ENCODE data around the gene XPR1. TPM values are rescaled to one million over a fixed set of nuclear protein-coding genes. Genes with fewer than 3 reads are reported as not detected.

The XPR1 gene
- polyA plus RNA-seq, 3 donors, result 32.7 to 43.1 (median 37.4) TPM

DNA sequence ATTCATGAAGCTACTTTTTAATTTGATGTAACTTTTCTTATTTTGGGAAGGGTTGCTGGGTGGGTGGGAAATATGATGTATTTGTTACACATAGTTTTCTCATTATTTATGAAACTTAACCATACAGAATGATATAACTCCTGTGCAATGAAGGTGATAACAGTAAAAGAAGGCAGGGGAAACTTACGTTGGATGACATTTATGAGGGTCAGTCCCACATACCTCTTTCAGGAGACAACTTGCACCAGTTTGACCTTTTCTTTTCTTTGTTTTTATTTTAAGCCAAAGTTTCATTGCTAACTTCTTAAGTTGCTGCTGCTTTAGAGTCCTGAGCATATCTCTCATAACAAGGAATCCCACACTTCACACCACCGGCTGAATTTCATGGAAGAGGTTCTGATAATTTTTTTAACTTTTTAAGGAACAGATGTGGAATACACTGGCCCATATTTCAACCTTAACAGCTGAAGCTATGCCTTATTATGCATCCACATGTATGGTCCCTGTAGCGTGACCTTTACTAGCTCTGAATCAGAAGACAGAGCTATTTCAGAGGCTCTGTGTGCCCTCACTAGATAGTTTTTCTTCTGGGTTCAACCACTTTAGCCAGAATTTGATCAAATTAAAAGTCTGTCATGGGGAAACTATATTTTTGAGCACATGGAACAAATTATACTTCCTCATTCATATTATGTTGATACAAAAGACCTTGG, 252.9 kb downstream of the XPR1 start:
- DNase-seq, result no peak

DNA sequence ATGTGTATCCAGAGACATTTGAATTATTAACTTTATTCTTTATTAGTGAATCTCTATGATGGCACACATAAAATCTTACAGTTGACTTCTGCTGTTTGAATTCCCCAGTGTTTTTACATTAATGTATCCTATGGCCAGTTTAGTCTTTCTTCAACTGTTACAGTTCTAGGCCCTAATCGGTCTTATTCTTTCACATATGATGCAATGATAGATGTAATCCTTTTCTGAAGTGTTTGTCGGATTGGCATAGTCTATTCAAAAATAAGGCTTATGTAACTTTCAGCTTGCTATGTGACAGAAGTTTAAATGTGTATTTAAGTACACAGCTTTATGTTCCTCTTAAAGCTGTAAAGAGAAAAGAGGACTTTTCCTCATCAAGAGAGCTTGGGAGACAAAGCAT, 254.5 kb downstream of the XPR1 start:
- DNase-seq, result no peak

DNA sequence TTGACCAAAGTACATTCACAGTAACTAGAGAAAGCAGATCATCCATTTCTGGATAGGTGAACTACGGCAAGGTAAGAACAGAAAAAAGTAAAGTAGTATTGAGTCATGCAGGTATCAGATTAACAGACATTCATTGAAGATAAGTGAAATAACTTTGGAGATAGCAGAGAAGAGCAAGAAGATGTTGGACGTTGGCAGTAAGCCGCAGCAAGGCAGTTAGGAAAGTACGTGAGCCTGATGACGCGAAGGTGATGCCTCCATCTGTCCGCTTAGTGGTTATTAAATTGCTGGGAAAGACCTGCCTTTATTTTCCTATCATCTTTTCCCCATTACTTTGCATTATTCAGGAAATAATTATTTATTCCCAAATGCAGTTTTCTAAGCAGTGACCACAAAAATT, 256.0 kb downstream of the XPR1 start:
- DNase-seq, result no peak

DNA sequence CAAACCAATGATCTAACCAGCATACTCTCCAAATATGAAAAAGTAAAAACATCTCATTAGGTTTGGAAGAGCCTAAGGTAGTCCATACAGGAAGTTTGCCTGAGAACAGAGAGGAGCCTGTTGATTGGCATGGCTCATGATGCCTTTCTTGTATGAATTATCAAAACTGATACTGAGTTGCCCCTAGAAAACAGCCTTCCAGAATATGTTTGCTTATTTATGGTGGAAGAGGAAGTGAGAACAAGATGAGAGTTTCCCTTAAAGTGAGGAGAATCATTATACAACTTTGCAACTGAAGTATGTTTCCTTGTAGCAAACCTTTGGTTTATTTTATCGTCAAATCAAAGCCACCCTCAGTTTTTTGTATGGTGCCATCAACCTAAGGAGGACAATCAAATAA, 257.0 kb downstream of the XPR1 start:
- no peak for DNase-seq

DNA sequence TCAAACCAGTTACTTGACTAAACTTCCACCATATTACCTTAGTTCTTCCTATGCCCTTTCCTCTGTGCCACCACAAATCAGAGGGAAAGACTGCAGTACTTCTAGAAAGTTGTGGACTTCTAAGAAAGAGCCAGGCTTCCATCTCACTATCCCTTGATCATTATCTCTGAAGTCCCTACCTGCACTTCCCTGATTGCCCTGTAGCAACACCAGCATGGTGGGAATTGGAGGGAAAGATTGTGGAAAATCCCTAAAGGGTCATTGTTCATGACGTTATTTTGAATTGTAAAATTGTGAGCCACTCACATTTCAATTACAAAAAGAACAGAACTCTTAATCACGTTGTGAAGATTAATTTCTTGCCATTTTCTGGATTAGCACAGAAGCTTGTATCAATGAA, 257.5 kb downstream of the XPR1 start:
- DNase-seq, result no peak

DNA sequence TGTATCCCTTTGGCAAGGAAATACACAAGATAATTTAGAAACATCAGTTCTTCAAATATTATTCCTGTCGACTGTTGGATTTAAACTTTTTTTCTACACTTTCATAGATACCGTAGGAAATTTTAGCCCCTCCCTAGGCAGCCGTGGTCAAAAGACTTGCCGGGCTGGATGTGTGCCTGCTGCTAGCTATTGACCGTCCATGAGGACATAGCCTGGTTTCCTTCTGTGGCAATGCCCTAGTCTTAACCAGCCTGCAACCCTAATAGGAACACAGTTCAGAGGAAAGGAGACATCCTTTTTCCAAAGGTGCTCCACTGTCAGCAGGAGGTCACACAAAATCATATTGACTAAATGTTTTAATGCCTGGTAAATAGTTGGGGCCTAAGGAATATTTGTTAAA, 260.4 kb downstream of the XPR1 start:
- DNase-seq, result no peak

DNA sequence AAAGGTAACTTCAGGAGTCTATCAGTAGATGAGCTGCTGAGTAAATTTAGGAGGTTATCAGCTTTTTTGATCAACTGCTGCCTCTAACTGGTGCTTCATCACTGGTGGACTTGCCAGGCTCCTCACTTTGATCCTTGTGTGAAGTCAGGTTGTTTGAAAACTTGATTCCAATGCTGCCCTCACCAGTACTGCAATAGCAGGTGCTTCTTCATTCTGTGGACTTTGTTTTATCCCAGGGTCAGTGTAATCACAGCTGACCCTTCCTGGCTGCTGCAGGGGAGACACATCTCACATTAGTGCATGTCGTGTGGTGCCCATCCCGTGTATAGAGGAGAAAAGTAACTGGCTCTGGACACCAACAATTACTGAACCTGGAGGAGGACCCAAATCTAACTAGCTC, 260.9 kb downstream of the XPR1 start:
- DNase-seq, result no peak

DNA sequence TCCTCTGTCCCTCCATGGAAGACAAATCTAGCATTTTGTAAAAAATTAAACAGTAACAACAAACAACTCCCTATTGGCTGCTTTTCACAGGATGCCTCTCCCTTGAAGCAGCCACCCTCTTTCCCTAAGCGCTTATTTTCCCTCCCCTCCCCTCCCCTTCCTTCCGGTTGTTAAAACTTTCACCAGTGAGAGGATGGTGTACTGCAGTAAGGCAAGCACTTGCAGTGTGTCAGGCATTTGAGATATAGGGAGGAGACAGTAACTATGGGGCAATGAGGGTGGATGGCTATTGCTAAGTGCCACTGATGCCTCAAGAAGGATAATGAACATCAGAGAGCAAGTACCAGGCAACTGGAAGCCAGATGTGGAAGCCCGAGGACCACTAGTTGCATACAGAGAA, 261.8 kb downstream of the XPR1 start:
- no peak for DNase-seq

DNA sequence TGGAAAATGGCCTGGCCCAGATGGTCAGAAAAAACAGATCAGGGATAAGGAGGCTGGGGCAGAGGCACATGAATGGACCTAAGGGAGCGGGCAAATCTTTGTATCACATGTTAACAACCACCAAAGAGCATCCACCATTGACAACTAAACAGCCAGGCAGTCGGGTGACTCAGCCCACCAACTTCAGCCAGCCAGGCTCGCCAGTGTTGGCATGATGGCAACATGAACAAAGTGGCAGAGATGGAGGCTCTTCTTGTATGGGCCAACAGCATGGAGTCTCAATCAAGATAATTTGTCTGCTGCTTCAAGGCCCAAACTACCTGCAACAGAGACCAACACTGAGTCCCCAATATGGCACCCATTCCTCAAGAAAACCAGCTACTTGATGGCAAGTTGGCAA, 264.3 kb downstream of the XPR1 start:
- no peak for DNase-seq

DNA sequence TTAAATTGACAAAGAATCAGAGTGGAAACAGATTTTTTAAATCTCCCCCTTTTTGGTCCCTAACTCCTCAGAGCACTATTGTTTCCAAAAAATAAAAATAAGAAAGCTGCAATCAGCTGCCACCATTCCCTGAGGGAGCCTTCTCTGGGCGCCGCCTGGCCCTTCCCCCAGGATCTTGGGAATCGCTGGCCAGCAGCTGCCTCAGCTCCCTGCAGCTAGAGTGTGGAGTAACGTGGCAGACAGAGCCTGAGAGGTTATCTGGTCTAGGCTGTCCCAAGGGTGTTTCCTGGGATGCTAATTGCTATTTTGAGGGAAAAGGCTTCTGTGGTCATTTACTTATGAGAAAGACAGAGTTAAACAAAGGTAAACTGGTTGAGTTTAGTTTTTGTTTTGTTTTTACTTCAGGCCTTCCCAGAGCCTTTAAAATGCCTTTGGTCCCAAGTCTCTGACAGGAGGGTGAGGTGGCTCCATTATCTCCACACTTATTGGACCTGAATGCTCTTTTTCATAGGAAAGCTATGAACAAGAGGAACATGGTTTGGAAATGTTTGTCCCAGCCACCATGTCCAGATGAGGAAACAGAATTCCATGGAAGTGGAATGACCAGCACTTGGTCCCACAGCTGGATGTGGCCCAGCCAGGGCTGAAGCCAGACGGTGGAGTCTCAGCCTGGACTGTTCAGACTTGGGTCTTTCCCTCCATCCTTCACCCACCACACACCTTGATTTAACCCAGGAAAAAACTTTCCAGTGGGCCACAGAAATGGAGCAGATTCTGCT, 266.8 kb downstream of the XPR1 start:
- DNase-seq, result no peak

DNA sequence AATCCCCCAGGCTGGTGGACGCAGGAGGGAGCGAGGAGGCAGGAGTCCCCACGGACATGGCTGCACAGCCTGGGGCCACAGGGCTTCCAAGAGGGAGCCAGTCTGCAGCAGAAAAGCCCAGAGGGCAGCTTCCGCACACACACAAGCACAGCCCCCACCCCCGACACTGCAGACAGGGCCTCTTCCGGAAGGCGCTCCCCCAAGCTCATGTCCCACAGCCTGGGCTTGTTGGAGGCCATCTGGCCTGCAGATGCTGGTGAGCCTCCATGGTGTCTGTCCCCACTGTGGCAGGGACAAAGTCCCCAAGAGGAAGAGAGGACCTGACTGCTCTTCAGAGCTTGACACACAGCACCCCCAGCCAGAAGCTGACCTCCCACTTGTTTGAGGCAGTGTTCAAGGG, 267.4 kb downstream of the XPR1 start:
- DNase-seq, result no peak

DNA sequence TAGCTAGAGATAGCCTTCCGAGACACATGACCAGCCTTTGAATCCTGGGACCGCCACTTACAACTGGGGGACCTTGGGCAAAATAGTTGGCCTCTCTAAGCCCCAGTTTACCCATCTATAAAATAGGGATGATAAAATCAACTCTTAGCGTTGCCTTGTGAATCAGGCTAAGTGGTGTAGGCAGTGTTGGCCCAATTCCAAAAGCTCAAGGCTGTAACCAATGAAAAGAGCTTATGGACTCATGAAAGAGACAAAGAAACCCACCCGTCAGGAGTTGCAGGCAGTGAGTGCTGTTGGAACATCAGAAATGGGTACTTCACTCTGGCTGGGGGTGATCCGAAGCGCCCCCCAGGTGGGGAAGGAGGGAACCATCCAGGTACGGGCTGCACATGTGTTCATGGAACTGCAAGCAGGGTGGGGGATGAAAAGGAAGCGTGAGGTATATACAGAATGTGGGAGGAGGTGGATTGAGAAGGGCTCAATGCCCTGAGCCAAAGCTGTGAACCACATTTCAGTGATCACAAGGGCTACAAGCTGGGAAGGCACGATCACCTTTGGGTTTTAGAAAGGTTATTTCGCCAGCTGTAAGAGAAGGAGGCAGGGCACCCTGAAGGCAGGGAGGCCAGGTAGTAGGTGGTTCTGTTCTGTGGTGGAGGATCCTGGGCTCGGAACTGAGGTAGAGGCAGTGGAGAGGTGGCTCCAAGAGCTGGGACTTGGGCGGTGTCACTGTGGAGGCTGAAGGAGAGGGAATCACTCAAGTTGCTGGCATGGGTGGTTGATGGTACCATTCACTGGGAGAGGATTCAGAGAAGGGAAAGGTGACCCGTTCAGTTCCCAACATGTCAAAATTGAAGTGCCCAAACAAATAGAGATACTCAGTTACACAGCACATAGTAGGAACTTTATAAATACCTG, 269.5 kb downstream of the XPR1 start:
- no peak for DNase-seq

DNA sequence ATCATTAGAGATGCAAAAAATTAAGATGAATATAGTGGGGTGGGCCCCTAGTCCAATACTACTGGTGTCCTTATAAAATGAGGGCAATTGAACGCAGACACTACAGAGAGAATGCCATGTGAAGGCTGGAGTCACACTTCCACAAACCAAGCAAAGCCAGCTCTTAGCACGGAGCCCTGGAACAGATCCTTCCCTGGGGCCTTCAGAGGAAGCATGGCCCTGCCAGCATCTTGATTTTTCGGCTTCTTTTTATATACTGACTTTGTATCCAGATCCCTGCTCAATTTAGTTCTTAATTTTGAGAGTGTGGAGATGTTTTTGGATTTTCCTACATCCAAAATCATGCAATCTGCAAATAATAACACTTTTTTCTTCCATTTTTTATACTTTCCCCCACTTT, 270.7 kb downstream of the XPR1 start:
- no peak for DNase-seq

DNA sequence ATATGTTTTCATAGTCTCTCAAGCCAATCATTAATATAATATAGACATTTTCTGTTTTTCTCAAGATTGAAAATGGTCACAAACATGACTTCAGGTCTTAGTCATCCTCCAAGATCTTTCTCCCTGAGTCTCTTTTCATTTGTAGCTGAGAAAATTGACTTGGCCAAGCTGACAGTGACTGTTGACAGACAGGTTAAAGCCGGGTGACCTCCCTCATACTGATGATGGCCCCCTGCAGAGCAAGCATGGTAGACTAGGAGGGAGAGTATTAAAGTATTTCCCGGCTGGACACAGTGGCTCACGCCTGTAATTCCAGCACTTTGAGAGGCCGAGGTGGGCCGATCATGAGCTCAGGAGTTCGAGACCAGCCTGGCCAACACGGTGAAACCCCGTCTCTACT, 274.1 kb downstream of the XPR1 start:
- no peak for DNase-seq

DNA sequence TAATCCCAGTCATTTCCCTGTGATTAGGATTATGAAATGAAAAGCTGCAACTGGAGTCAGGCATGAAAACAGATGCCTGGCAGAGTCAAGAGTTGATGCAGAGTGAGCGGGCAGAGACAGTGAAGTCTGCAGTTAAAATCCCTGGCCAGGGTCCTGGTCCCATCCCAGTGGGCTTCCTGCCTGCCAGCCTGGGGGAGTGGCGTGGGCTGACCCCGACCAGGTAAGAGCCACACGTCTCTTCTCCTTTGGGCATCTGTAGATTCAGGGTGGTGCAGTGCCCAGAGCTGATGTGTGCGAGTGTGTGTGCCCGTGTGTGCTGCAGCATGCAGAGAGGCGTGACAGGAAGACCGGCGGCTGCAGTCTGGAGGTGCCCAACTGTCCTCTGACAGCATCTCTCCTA, 274.7 kb downstream of the XPR1 start:
- DNase-seq, result no peak

DNA sequence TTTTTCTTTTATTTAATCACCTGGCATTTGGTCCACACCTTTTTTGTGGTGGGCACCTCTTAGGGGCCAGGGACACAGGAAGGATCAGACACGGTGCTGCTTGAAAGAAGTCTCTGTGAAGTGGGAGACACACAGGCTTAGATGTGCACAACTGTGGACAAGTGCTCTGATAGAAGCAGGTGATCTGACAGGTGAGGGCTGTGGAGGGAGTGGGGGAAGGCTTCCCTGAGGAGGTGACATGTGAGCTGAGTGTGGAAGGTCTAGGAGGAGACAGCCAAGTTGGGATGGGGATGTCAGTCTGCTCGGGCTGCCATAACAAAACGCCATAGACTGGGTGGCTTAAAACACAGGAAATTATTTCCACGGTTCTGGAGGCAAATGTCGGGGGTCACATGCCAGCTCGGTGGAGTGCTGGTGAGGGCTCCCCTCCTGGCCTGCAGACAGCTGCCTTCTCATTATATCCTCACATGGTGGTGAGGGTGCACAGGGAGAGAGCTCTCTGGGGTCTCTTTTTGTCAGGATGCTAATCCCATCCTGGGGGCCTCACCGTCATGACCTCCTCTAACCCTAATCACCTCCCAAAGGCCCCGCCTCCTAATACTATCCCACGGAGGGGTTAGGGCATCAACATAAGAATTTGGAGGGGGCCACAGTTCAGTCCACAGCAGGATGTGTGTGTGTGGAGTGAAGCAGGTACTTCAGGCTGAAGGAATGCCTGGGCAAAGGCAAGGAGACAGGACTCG, 275.7 kb downstream of the XPR1 start:
- no peak for DNase-seq

DNA sequence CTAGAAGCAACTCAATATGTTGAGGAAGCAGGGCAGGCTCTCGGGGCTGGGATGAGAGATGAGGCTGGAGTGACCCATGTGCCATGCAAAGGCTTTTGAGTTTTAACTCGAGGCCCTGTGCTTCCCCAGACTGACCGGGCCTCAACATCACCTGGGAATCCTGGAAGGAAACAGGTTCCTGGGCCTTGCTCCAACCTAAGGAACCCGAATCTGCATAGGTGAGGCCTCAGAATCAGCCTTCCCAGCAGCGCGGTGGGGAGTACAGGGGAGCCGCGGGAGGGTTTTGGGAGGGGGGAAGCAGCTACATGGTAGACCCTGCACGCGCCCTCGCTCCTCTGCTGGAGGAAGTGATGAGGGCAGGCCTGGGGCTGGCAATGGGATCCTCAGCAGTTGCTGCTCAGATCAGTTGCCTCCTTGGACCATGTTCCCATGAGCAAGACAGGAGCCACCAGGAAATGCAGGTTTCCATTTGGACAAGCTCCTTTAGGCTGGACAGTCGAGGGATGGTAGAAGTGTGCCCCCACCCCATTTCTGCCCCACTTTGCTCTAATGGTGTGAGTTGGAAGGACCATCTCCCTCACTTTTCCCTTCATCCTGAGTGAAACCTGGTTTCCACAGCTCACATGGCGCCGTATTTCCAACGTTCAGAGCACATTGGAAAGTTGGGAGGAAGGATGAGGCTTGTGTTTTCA, 276.4 kb downstream of the XPR1 start:
- no peak for DNase-seq

DNA sequence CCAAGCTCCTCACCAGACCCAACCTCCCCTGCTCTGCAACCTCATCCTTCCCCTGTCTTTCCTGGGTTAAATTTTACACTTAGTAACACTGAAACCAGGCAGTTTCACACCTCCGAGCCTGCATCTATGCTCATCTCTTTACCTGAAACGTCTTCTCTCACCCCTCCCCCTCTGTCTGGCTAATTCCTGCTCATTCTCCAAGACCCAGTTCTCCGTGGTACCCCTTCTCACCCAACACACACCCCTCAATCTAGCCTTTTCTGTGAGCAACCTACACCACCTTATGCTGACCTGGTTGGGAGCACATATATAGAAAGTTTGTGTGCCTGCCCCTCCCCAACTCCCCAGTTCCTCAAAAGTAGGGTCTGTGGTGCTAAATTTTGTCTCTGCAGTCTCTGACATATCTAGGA, 277.2 kb downstream of the XPR1 start:
- no peak for DNase-seq

DNA sequence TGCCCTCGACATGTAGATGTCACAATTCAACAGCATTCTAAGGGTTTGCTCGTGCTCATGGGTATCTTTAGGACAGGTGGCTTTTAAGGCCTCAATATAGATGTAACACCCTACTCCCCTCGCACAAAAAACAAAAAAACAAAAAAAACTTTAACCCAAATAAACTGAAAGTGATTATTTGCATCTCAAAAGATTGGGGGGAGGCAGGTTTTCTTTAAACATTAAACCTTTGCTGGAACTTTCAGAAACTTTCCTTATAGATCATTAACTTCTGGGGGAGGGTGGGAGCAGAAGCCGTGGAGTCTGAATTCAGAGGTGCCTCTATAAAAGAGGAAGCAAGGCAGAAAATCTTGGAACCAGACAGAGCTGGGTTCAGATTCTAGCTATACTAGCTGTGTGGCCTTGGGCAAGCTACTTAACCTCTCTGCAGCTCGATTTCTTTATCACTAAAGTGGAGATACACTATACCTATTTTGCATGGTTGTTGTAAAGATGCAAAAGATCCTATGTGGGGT, 277.7 kb downstream of the XPR1 start:
- peak; percentile 43 for DNase-seq

DNA sequence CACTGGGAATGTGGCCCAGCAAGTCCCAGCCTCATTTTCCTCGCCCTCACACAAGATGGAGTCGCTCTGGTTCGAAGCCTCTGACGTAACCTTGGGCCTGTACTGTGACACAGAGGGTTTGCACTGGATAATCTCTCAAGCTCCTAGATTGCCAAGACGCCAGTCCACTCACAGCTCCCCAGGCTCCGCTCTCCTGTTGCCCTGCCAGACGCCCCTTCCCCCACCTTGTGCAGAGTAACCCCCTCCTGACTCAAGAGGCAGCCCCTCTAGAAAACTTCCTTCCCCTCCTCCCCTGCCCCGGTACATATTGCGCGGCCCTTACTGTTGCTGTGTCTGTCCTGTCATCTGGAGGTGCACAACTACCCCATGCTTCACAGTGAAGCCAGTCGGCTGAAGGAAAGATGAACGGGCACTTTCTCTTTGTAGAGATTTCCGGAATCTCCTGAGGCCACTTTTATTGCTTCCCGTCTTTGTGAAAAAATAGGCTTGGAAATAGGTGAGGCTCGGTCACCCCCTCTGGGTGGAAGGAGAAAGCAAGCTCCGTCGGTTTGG, 279.9 kb downstream of the XPR1 start:
- DNase-seq, result peak; percentile 39

All from renal pelvis (tissue), 4 donors.